Measurements from ENCODE around the gene PPFIA4.

PPFIA4 gene

GRCh38 chr1:203045821-203046594, 19.7 kb downstream of the PPFIA4 start:
- Histone ChIP-seq H4K20me1 (ENCODE audit: insufficient read depth, low read length) (no peaks in the 10 kb centered on the region), H3F3A (ENCODE audit: insufficient read depth, low read length) (peaks cover 4% of the 10 kb centered on the region), H3K36me3 (replicated peaks; ENCODE audit: insufficient read depth, low read length) (no peaks in the 10 kb centered on the region), H3K9ac (ENCODE audit: low read length) (no peak overlapping the region), H3K4me3 (ENCODE audit: low read length) (no peak overlapping the region), H3K27me3 (replicated peaks; ENCODE audit: insufficient read depth, low read length) (no peaks in the 10 kb centered on the region), H3K27ac (ENCODE audit: low read length) (no peak overlapping the region), H3K79me2 (ENCODE audit: low read length) (no peaks in the 10 kb centered on the region), H3K9me3 (replicated peaks; ENCODE audit: insufficient read depth, low read length) (no peaks in the 10 kb centered on the region), H3K4me1 (ENCODE audit: low read length) (peaks cover 10% of the 10 kb centered on the region), H2AFZ (ENCODE audit: low read length) (no peak overlapping the region), H3K4me2 (ENCODE audit: low read depth, low read length) (no peak overlapping the region), H3K9me2 (replicated peaks; ENCODE audit: insufficient read depth, low read length) (no peaks in the 10 kb centered on the region)
- no peak for DNase-seq
- no peak for TF ChIP-seq EZH2 (optimal IDR thresholded peaks at IDR 0.05; ENCODE audit: low read depth, low read length)
- no peak for TF ChIP-seq CTCF (IDR thresholded peaks at IDR 0.05; ENCODE audit: low read length)
- TF ChIP-seq EZH2phosphoT487 (IDR thresholded peaks at IDR 0.05; ENCODE audit: low read length) = no peak

- H3F3A ChIP-seq (ENCODE audit: insufficient read depth, low read length) = no peaks in the 10 kb centered on the region
- no peaks in the 10 kb centered on the region for H3K9me3 ChIP-seq (replicated peaks; ENCODE audit: insufficient read depth, low read length)
- H3K79me2 ChIP-seq (ENCODE audit: low read length) = no peaks in the 10 kb centered on the region
- H4K20me1 ChIP-seq (ENCODE audit: insufficient read depth, low read length) = no peaks in the 10 kb centered on the region
- DNase-seq = no peak
- H3K4me3 ChIP-seq (ENCODE audit: low read length) = no peak overlapping the region
- H3K27ac ChIP-seq (ENCODE audit: low read length) = no peak overlapping the region
- H3K4me1 ChIP-seq (ENCODE audit: low read length) = no peaks in the 10 kb centered on the region
- H3K4me2 ChIP-seq (ENCODE audit: low read depth, low read length) = no peak overlapping the region
- H3K27me3 ChIP-seq (replicated peaks; ENCODE audit: insufficient read depth, low read length) = no peaks in the 10 kb centered on the region
- H2AFZ ChIP-seq (ENCODE audit: low read length) = no peak overlapping the region
- no peak for TF ChIP-seq EZH2 (optimal IDR thresholded peaks at IDR 0.05; ENCODE audit: low read depth, low read length)
- TF ChIP-seq CTCF (IDR thresholded peaks at IDR 0.05; ENCODE audit: low read length) = no peak
- TF ChIP-seq EZH2phosphoT487 (IDR thresholded peaks at IDR 0.05; ENCODE audit: low read length) = no peak
- H3K9ac ChIP-seq (ENCODE audit: low read length) = no peak overlapping the region
- H3K36me3 ChIP-seq (replicated peaks; ENCODE audit: insufficient read depth, low read length) = no peaks in the 10 kb centered on the region
- no peaks in the 10 kb centered on the region for H3K9me2 ChIP-seq (replicated peaks; ENCODE audit: insufficient read depth, low read length)
Measured at GRCh38 chr1:203046984-203047630, 20.8 kb downstream of the PPFIA4 start.

- H3K9ac ChIP-seq (ENCODE audit: low read length) = no peak overlapping the region
- H3K36me3 ChIP-seq (replicated peaks; ENCODE audit: insufficient read depth, low read length) = no peaks in the 10 kb centered on the region
- DNase-seq = no peak
- no peak overlapping the region for H3K27ac ChIP-seq (ENCODE audit: low read length)
- no peak overlapping the region for H3K4me2 ChIP-seq (ENCODE audit: low read depth, low read length)
- H3K9me3 ChIP-seq (replicated peaks; ENCODE audit: insufficient read depth, low read length) = no peaks in the 10 kb centered on the region
- no peak overlapping the region for H2AFZ ChIP-seq (ENCODE audit: low read length)
- no peak for TF ChIP-seq EZH2 (optimal IDR thresholded peaks at IDR 0.05; ENCODE audit: low read depth, low read length)
- TF ChIP-seq CTCF (IDR thresholded peaks at IDR 0.05; ENCODE audit: low read length) = no peak
- TF ChIP-seq EZH2phosphoT487 (IDR thresholded peaks at IDR 0.05; ENCODE audit: low read length) = no peak
- no peaks in the 10 kb centered on the region for H4K20me1 ChIP-seq (ENCODE audit: insufficient read depth, low read length)
- no peak overlapping the region for H3K4me3 ChIP-seq (ENCODE audit: low read length)
- H3K9me2 ChIP-seq (replicated peaks; ENCODE audit: insufficient read depth, low read length) = no peaks in the 10 kb centered on the region
- H3K27me3 ChIP-seq (replicated peaks; ENCODE audit: insufficient read depth, low read length) = no peaks in the 10 kb centered on the region
- H3K79me2 ChIP-seq (ENCODE audit: low read length) = no peaks in the 10 kb centered on the region
- no peaks in the 10 kb centered on the region for H3F3A ChIP-seq (ENCODE audit: insufficient read depth, low read length)
- H3K4me1 ChIP-seq (ENCODE audit: low read length) = no peaks in the 10 kb centered on the region
Measured at GRCh38 chr1:203048086-203048485, 21.8 kb downstream of the PPFIA4 start.

Measured in MM.1S (cell line).